NCI-H2196 treated with DMSO at 0.1 percent for 48 hours (cell line): ENCODE measurements around the gene ALDH1A3.
A peak's percentile ranks its signal among the peaks of the same experiment; 100 is the strongest.

Experiments
- DNase-seq: peaks from one replicate; lab custom pipeline; 2025; ENCODE audit not compliant: unreplicated experiment; lab: John Stamatoyannopoulos, UW

ALDH1A3 gene

DNA sequence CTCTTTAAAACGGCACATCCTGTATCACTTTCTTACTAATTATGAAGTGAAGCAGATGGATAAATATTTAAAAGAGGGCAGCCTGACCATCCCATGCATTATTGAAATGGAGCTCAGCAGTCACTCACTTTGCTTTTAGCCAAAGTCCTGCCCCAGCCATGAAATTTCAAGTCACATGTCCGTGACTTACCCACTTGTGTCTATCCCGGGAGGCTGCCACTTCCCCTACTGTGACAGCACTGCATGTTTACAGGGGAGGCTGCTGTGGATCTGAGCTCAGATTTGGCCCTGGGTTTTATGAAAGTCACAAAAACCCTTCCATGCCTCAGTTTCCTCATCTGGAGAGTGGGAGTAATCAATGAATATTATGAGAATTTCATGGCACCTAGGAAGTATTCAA lies 21.7 kb downstream of the ALDH1A3 start:
- DNase-seq, result no peak

DNA sequence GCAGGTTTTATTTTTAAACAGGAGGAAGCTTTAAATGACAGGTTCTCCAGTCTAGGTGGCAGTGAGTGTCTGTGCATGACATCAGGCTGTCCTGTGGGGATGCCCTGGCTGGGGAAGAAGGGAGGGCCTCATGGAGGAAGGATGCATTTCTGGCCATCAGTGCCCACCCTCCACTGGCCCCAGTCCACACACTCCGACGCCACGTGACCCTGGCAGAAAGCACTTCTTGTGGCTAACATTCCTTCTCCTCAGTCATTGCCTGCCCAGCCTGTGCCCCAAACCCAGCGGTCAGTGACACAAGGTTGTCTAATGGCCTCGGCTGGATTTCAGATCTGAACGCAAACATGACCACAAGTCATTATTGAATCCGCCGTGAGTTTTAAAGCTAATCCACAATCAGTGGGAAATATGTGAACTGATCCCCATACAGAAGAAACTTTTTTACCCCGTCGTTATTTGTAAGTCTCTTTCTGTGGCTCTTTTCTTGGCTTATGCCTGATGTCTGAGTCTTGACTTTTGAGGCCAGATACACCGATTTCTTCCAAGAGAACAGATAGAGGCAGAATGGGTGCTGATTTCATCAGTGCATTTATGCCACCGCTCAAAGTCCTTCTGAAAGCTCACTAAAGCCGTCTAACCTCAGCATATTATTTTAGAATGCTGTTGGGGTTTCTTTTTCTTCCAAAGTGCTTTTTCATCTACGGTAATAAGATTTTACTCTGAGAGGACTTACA lies 22.2 kb downstream of the ALDH1A3 start:
- DNase-seq, result no peak

DNA sequence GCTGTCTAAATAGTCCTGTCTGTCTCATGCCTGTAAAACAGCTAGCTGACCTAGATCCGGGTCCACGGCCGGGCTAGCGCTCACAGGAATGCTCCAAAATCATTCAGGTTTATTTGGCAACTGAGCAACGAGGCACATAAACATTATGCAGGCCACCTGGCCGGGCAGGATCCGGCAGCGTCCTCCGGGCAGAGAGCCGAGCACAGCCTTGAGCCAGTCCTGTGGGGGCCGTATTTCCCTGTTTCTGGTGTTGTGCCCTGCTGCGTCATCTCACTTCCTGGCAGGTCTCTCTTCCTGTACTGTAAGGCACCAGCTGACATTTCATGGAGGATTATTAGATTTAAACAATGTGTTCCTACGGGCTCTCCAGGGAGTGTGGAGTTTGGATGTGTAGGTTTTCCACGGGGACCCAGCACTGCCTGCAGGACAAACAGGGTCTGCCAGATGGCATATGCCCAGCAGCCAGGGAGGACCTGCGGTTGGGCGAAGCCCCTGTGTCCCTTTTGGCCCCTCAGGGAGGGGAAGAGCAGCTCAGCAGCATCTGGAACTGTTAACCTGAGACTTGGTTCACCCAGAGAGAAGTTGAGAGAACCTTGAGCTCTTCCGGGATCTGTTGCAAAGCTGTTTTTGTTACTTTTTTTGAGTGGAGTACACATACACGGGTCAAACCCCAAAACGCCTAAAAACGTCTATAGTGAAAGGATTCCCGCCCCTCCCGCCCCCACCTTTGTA lies 23.0 kb downstream of the ALDH1A3 start:
- DNase-seq, result peak; percentile 47

DNA sequence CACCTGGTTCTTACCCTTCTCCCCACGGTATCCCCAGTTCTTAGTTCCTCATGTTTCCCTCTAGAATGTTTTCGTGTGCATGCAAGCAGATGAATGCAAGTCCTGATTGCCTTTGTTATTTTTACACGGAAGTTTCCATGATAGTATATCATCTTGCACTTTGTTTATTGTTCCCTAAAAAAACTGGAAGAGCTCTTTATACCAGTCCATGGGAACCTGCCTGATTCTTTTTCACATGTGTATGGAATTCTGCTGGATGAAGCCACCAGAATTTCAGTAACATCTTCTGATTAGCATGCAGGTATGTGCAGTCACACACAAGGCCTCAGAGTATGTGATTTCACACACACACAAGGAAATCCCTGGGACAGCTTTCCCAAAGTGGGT lies 23.5 kb downstream of the ALDH1A3 start:
- DNase-seq, result no peak

DNA sequence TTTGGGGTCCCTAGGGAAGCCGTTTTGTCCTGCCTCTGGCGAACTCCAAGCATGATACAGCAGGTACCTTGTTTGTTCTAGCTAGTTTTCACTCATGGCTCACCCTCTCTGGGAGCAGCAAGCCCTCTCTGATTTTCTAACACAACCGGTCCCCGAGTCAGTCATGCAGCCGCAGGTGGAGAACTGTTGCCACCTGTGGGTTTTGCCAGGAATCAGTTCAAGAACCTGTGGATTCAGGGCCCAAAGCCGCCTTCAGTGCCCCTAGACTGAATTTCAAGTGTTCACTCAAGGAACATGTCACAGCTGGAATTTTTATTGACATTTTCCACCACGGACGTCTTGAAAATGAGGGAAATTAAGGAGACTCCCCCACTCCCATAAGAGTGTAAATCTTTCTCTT lies 26.2 kb downstream of the ALDH1A3 start:
- DNase-seq, result no peak

DNA sequence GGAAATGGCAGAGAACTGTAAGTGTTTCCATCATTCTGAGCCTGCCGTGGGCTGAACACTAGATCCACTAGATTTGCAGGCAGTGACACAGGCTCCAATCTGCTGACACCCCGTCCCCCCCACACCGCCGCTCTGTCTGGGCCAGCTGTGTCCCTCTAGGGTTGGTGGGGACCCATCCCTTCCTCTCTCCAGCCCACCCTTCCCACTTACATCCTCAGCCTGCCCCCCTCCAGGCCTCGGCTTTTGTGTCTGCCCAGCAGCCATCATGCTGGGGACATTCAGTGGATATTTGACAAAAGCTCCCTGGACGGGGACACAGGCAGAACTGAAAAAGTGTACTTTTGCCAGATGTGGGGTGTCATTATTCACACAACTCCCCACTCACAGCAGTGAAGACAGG lies 28.8 kb downstream of the ALDH1A3 start:
- DNase-seq, result no peak

DNA sequence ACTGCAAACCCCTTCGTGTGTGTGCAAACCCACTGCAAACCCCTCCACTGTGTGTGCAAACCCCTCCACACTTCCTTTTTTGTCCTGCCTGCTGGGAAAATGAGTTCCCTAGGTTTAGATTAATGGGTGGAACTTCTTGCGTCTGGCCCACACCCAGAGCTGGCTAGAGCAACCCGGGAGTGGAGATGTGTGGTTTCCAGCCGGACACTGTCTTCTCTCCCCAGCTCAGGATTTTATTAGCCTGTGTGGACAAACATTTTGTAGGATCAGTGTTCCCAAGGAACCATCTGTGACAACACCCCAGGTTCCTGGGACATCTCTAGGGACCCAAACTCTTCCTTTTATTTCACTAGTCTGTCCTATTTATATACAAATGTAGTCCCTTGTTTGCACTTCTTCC lies 29.9 kb downstream of the ALDH1A3 start:
- no peak for DNase-seq

DNA sequence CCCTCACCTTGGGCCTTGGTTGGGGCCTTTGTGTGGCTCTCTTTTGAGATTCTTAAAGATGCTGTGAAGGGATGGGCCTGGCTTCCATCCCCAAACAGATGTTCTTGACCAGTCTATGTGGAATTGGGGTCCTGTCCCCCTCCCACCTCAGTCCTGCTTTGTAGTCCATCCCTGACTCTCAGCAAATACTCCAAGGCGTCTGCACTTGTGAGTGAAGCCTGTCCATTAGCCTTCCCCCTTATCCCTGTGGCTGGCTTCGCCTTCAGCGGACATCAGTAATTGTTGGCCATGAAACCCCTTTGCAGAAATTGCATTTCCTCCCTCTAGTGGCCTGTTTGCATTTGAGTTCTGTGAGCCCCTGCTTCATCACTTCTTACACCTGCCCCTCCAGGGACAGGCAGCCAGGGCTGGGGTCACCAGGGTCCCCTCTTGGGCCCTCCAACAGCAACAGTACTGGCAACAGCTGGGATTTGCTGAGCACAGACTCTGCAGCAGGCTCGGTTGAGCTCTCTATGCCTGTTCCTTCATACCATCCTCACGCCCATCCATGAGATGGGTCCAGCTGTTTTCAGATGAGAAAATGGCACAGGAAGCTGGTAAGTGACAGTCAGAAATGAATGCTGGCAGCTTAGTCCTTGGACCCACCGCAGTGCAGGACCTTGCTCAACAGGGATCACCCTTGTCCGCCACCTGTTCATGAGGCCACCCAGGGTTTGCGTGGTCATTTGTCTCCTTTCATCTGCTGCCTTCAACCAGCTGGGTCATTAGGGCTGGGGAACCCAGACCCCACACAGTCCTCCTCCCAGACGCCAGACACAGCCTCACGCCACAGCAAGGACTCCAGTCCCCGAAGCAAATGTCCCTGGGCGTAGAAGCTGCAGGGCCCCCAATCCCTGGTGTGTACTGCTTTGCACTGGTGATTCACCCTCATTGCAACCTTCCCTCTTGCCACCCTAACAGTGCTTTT lies 30.6 kb downstream of the ALDH1A3 start:
- DNase-seq, result no peak

DNA sequence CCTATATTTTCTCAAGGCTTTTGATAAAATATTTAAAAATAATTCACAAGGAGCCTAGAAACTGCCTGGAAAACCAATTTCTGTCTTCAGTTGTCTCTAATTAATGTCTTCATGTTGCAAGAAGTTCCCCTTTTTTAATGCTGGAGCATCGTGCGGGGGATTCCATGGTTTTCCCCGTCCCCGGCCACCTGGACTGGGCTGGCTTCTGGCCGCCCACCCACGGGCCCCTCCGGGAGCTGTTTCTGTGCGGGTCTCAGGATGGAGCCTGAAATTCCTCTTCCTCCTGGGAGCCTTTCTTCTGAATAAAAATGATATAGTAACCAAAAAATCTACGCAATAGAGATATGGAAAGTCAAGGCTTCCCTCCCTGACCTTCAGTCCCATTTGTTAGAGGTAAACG lies 31.5 kb downstream of the ALDH1A3 start:
- no peak for DNase-seq

DNA sequence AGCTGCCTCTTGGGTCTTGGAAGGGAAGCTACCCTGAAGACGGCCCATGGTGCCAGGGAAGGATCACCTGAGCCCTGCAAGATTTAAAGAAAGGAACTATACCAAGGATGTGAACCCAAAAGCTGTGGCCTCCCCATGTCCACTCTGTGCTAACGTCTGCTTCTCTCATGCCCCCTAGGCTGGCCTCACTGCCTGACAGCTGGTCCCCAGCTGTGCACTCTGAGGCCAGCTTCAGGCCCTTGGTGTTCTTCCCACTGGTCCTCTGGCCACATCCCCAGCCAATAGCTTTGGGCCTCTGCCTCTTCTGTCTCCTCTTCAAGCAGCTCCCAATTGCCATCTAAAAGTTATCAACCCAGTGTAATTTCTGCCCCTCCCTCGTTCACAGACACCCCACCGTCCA lies 34.3 kb downstream of the ALDH1A3 start:
- no peak for DNase-seq

DNA sequence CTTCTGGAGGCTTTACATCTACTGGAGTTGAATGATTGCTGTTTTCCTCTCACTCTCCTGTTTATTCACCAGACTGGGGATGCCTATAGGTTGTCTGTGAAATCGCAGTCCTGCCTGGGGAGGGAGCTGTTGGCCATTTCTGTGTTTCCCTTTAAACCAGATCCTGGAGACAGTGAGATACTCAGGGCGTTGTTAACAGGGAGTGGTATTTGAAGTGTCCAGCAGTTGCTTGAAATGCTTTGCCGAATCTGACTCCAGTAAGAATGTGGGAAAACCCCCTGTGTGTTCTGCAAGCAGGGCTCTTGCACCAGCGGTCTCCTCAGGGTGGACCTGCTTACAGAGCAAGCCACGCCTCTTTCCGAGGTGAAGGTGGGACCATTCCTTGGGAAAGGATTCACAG lies 35.2 kb downstream of the ALDH1A3 start:
- DNase-seq, result no peak

DNA sequence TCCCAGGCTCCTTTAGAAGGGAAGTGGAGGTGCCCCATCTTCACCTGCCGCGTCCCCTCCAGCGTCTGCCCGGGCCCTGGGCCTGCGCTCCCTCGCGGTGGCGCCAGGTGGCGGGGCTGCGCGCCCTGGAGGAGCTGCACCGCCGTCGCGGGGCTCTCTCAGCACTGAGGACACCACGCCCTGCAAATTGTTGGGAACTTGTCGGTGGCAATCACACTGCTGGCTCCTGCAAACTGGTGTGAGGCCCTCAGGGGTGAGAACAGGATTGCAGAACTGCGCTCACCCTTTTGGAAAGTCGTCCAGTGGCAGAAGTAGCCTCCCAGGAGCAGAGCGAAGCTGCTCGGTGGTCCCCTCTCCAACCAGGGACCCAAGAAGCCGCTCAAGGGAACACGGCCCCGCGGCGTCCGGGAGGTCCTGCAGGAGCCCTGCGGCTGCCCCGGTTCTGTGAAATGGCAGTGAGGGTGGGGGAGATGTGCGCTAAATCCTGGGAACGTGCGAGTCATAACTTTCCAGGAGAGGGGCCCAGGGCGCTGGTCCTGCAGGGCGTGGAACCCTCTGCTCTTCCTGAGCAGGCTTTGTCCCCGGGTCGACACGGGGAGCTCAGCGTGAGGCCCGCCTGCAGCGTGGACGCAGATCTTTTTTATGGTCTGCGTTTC lies 38.5 kb downstream of the ALDH1A3 start:
- DNase-seq, result peak; percentile 19

DNA sequence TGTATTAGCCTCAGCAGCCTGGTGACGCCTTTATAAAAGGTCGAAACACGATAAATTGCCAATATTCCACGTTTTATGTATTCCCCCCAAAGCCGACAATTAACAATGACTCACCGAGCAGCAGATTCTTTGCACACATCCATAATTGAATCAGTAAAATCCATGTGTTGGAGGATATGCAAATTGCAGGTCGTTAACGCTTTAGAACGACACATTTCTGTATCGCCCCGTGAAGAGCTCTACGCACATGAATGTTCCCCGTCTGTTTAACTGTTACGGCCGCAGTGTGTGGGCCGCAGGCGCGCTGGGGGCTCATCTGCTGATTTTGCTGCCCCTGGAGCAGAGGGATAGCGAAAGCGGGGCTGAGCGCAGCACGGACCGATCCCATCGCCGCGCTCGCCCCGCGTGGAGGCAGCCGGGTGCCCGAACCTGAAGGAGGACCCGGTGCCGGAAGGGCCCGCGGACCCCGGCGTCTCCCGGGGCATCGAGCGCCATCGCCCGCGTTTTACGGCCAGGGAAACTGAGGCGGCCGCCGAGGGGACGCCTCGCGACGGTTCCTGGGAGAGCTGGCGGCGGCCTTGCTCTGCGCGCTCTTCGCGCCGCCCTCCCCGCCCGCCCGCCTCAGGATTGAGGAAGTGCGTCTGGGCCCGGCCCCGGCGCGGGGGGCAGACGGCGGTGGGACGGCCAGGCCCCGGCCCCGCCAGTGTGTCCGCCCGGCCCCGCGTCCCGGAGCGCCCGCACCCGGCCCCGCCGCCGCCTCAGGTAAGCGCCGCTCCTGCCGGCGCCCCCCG lies 39.3 kb downstream of the ALDH1A3 start, which contains the start of gene LRRK1:
LRRK1 (plus strand) TSS at position 668 of the 791 bp plus-strand sequence. CDS start 5,276 bp downstream, outside the sequence.
- no peak for DNase-seq

DNA sequence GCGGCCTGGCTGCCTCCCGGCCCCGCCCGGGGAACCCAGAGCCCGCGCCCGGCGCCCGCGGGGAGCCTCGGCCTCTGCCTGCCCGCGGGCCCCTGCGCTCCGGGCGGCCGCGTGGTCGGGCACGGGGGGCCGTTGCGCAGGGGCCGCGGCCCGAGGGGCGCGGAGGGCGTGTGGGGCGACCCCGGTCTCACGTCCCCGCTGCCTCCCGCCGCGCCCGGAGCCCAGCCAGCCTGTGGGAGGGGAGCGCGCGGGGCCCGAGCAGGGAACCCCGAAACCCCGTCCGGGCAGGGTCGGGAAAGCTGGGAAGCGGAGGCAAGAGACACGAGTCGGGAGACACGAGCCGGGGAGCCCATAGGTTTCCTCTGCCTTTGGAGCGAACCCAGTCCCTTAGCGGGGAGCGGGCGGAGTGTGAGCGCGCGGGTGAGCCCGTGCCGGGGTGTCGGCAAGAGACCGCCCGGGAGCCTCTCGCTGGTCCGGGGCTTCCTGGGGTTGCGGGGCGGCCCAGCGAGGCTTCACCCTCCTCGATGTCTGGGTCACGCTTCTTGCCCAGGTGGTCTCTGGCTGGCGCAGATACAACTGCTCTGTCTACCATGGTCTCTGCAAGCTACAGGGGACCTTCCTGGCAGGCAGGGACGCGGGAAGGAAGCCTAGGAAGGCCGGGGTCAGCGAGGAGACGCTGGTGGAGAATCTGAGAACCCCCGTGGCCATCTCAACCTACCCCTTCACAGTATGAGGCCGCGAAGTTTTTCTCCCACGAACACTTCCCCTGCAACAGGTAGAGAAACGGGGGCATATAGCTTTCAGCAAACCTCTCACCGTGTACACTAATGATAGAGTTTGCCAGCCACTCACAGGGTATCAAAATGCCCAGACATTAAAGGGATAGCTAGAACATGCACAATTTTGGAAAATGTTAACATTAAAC lies 40.1 kb downstream of the ALDH1A3 start:
- no peak for DNase-seq

DNA sequence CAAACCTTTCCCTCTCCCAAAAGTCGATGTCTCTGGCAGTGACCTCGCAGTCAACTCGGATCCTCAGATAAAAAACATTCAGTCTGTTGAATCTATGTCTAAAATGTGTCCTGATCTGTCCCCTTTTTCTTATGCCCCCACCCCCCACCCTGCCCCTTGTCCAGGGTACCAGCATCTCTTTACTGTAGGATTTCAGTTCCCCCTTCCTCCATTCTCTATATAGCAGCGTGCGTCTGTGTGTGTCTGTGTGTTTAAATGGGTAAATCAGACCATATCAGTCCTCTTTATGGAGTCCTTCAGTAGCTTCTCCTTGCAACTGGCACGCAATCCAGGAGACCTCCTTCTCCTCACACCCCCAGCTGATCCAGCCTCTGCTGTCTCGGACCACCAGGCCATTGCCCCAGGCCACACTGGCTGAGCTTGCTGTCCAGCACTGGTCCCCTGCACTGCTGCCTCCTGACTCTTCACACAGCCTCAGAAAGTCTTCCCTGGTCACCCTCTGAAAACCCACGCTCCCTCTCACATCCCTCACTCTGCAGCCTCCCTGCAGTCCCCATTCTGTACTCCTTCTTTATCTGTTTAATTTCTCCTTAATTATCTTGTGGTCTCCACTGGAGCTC lies 41.0 kb downstream of the ALDH1A3 start:
- no peak for DNase-seq

DNA sequence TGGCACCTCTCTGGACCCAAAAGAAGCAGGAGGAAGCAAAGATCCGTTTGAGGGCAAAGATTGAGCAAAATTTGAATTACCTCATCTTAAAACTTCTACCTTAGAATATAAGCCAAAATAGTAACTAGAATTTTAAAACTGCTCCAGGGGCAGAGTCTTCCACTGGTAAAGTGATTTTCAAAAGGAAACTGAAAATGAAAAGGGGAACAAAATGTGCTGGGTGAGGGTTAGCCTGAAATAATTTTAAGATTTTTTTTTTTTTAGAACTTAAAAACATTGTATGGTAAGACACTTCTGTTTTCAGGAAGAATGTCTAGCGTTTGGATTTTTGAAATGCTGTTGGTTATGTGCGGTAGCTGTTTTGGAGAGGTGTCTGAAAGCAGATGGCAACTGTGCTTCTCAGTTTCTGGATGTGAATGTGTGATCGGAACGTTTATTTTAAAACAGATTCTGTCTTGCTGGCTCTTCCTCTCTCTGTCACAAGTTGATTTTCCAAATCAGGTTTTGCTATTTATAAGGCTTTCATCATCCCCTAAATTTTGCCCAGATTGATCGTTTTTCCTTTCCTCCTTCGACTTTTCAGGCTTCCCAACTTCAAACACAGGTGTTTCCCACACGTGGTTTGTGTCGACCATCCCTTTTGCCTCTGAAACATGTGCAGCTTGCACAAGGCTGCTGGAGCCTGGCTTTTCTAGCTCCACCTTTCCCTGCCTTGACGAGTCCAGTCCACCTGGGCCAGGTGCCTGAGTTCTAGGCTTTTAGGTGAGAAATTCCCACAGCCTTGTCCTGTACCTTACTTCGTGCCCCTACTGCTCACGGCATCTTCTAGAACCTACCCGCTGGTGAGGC lies 42.8 kb downstream of the ALDH1A3 start:
- no peak for DNase-seq

DNA sequence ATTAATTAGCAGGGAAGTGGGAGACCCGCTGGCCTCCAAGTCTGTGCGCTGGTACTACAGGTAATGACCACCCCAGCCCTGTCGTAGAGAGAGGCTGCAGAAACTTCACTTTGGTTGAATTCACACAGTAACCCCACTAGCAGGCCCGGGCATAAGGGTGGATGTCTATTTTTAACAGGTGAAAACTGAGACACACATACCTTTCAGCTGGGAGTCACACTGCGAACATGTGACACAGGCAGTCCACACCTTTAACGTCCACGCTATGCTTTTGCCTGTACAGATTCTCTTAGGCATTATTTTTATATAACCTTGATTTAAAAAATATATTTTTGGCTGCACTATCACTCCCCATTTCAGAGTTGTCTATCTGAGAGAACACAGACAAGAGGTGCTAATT lies 43.4 kb downstream of the ALDH1A3 start:
- no peak for DNase-seq

DNA sequence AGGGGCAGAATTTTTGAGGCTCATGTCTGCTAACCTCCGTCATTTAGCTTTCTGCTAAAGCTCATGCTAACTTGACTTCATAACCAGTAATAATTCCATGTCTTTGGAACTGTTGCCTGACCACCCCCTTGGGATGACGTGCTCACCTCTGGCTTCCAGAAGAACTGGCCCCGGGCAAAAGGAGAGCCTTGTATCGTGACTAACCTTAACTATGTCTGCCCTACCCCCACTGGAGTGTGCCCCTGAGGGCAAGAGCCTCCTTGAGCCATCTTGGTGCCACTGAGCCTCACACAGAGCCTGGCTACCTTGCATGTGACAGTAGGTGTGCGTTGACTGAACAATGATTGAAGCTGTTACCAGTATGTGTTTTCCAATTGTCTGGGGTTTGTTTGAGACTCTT lies 44.3 kb downstream of the ALDH1A3 start:
- DNase-seq, result no peak
